Lung (tissue), 12 donors: ENCODE measurements around the gene DPF1. TPM values are rescaled to one million over a fixed set of nuclear protein-coding genes. Genes with fewer than 3 reads are reported as not detected.
"Not testable (repeated sequence)": the region's sequence is repeated elsewhere in the genome, so short reads cannot be mapped to it uniquely, and the experiment has no call there.

Experiments used
- ATAC-seq: fragments of 200-7000 bp; cut with Tn5 transposase; one replicate; pipeline ENCODE4 v1.9.1; 2020; ENCODE audit warnings: moderate number of reproducible peaks; ENCODE audit not compliant: insufficient read depth, low FRiP score
- DNase-seq, 3 donors: peaks; one replicate each; pipeline ENCODE4 v3.0.0-alpha.2; 2013 to 2017
- H3K27ac ChIP-seq, 2 donors: one replicate each; pipeline ENCODE4 v1.5.1; 2013; ENCODE audit warnings: mild to moderate bottlenecking in 2 of 2, moderate library complexity in 2 of 2, control low read depth in 1 of 2, inconsistent platforms in 1 of 2, low read depth in 1 of 2, low read length in 1 of 2
- H3K27me3 ChIP-seq, 3 donors: one replicate each; pipeline ENCODE4 v1.5.1; 2013; ENCODE audit warnings: low read length in 2 of 3; ENCODE audit not compliant: control insufficient read depth in 3 of 3, insufficient read depth in 3 of 3
- H3K36me3 ChIP-seq, 4 donors: one replicate each; pipeline ENCODE4 v1.5.1; 2013; ENCODE audit warnings: low read length in 4 of 4, mild to moderate bottlenecking in 1 of 4, moderate library complexity in 1 of 4; ENCODE audit not compliant: control insufficient read depth in 4 of 4, insufficient read depth in 4 of 4
- H3K4me1 ChIP-seq, 5 donors: one replicate each; pipeline ENCODE4 v1.5.1; 2013; ENCODE audit warnings: low read length in 5 of 5, mild to moderate bottlenecking in 2 of 5, moderate library complexity in 1 of 5; ENCODE audit not compliant: control insufficient read depth in 5 of 5, insufficient read depth in 5 of 5
- H3K4me3 ChIP-seq: one replicate; pipeline ENCODE4 v1.5.1; 2013; ENCODE audit warnings: mild to moderate bottlenecking, control low read depth, moderate library complexity
- H3K9ac ChIP-seq, 2 donors: one replicate each; pipeline ENCODE4 v1.5.1; 2013; ENCODE audit warnings: low read length in 2 of 2, control low read depth in 1 of 2; ENCODE audit not compliant: insufficient read depth in 1 of 2
- H3K9me3 ChIP-seq, 4 donors: one replicate each; pipeline ENCODE4 v1.5.1; 2013; ENCODE audit warnings: low read length in 3 of 4, mild to moderate bottlenecking in 1 of 4, moderate library complexity in 1 of 4; ENCODE audit not compliant: control insufficient read depth in 4 of 4, insufficient read depth in 3 of 4
- WGBS, 2 donors: extraction: QIAGEN DNeasy Blood & Tissue Kit; methylation state at CpG; one replicate each; pipeline ENCODE4 v1.1.7; 2013; 5-methylcytosine and 5-hydroxymethylcytosine counted together
- polyA plus RNA-seq, 2 donors: library from polyadenylated mRNA; stranded (reverse); fragments of 200-250 nt; gene quantifications; one replicate each; pipeline ENCODE4 v1.2.1, GENCODE V29; 2013
- total RNA-seq, 2 donors: library from RNA; depleted of rRNA in 1 of 2; stranded (reverse); fragments of >200 nt in 1 of 2; gene quantifications; one replicate each; pipeline ENCODE4 v1.2.1, GENCODE V29; 2014 to 2021
- TF ChIP-seq, protein P1 (sequence below): IDR thresholded peaks from 2 replicates; pipeline ENCODE4 v1.5.1; 2012; ENCODE audit warnings: mild to moderate bottlenecking; ENCODE audit errors: control extremely low read depth, extremely low read depth
- donor health status: control.
- donor health status: control.
- donor health status: Bipolar disorder and iron deficiency.
- donor health status: healthy.
- donor health status: DM: yes; HTN: yes; CAD: no.

The DPF1 gene
- total and polyA plus RNA-seq, 4 donors: 1.3 to 1.7 (median 1.4) TPM; not detected in 1

DNA sequence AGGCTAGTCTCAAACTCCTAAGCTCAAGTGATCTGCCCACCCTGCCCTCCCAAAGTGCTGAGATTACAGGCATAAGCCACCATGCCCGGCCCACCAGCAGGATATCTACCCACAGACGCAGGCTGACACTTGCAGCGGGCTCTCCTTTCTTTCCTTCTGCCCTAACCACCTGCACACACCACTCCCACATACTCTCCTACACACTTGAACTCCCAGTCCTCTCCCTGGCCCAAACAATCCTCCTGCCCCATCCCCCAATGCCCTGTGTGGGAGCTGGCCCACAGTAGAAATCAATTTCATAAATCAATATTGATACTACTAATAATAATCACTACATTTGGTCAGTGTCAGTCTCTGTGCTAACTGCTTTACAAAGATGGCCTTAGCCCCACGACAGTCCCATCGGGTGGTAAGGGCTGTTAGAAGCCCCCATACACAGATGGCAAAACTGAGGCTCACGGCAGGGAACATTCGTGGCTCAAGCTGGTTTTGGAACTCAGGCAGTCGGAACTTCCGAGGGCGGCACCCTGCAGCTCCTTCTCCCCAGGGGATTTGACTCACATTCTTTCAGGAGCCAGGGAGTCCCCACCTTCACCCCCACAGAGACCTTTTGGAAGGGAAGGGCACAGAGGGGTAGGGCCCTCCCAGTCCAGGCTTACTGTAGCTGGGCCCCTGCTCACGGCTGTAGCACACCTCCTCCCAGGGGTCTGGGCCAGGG is 3.4 kb upstream of the DPF1 start:
- Histone ChIP-seq H3K27me3 (peaks cover 3 to 25% (median 4%) of the 10 kb centered on the region in 3 donors), H3K27ac (no peak overlapping the region), H3K4me3 (no peak overlapping the region), H3K36me3 (no peaks in the 10 kb centered on the region), H3K9me3 (peaks cover 0 to 5% (median 0%) of the 10 kb centered on the region in 4 donors), H3K9ac (no peak overlapping the region), H3K4me1 (peaks cover 0 to 15% (median 4%) of the 10 kb centered on the region in 5 donors)
- ATAC-seq (no peak), DNase-seq (no peak)
- WGBS, 2 donors: 51 to 53% methylated on average over 11 of the region's 11 CpGs
- TF ChIP-seq, protein P1, sequence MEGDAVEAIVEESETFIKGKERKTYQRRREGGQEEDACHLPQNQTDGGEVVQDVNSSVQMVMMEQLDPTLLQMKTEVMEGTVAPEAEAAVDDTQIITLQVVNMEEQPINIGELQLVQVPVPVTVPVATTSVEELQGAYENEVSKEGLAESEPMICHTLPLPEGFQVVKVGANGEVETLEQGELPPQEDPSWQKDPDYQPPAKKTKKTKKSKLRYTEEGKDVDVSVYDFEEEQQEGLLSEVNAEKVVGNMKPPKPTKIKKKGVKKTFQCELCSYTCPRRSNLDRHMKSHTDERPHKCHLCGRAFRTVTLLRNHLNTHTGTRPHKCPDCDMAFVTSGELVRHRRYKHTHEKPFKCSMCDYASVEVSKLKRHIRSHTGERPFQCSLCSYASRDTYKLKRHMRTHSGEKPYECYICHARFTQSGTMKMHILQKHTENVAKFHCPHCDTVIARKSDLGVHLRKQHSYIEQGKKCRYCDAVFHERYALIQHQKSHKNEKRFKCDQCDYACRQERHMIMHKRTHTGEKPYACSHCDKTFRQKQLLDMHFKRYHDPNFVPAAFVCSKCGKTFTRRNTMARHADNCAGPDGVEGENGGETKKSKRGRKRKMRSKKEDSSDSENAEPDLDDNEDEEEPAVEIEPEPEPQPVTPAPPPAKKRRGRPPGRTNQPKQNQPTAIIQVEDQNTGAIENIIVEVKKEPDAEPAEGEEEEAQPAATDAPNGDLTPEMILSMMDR: no peak

DNA sequence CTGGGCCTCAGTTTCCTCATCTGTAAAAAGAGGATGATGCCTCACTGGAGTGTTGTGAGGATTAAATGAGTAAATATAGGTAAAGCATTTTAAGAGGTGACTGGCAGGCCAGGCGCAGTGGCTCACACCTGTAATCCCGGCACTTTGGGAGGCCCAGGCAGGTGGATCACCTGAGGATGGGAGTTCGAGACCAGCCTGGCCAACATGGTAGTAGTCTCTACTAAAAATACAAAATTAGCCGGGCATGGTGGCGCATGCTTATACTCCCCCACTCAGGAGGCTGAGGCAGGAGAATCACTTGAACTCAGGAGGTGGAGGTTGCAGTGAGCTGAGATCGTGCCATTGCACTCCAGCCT is 819 bp upstream of the DPF1 start:
- not testable (repeated sequence) for H3K9me3 ChIP-seq, H3K27ac ChIP-seq, DNase-seq, ATAC-seq, H3K36me3 ChIP-seq, H3K4me3 ChIP-seq, H3K9ac ChIP-seq
- H3K4me1 ChIP-seq: peaks cover 0 to 15% (median 4%) of the 10 kb centered on the region in 5 donors
- H3K27me3 ChIP-seq: peaks cover 3 to 17% (median 16%) of the 10 kb centered on the region in 3 donors
- 87 to 88% methylated on average over 6 of the region's 6 CpGs for WGBS, 2 donors

DNA sequence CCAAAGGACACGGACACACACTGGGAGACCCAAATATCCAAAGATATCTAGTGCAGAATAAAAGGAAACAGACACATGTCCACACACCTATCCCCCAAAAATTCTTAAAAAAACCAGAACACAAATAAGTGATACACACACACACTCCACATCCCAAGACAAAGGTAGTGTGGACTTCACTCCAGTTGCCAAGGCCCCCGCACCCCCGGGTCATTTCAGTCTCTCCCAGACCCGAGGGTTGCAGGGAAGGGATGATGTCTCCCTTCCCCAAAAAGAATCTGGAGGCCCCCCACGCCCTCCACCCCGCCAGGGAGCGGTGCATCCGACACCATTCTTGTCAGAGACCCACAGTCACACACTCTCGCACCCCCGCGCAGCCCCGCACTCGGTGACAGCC is 407 bp downstream of the DPF1 start:
- Histone ChIP-seq H3K27ac (no peak overlapping the region), H3K4me3 (no peak overlapping the region), H3K9me3 (peaks cover 0 to 5% (median 0%) of the 10 kb centered on the region in 4 donors), H3K4me1 (peaks cover 0 to 9% (median 4%) of the 10 kb centered on the region in 5 donors), H3K27me3 (peaks cover 3 to 15% (median 12%) of the 10 kb centered on the region in 3 donors), H3K36me3 (no peaks in the 10 kb centered on the region), H3K9ac (no peak overlapping the region)
- ATAC-seq (no peak), DNase-seq (no peak)
- 7 to 17% methylated on average over 13 of the region's 13 CpGs for WGBS, 2 donors
- TF ChIP-seq, protein P1: no peak

DNA sequence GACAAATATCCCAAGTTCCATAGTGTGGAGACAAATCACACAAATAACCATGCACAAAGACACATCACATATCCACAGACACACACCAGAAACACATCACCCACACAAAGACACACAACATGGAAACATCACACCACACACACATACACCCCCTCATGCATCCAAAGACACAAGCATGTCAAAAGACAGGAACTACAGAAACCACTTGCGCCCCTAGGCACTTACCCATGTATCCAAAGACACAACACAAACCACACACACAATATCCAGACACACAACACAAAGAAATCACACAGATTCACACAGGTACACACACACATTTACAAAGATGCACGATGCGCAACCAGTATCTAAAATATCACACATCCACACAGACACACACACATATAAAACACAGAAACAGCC is 901 bp downstream of the DPF1 start:
- ATAC-seq (no peak), DNase-seq (no peak)
- peaks cover 3 to 13% (median 12%) of the 10 kb centered on the region in 3 donors for H3K27me3 ChIP-seq
- H3K27ac ChIP-seq: no peak overlapping the region
- no peak overlapping the region for H3K4me3 ChIP-seq
- H3K36me3 ChIP-seq: no peaks in the 10 kb centered on the region
- peaks cover 0 to 8% (median 4%) of the 10 kb centered on the region in 5 donors for H3K4me1 ChIP-seq
- H3K9ac ChIP-seq: no peak overlapping the region
- 90 to 92% methylated on average over 3 of the region's 3 CpGs for WGBS, 2 donors
- TF ChIP-seq, protein P1: no peak
- H3K9me3 ChIP-seq: peaks cover 0 to 5% (median 0%) of the 10 kb centered on the region in 4 donors
